HG02571 (cell line): Measurements from ENCODE around the gene BBS4.
A peak's percentile ranks its signal among the peaks of the same experiment; 100 is the strongest.
"Not testable (repeated sequence)": the region's sequence is repeated elsewhere in the genome, so short reads cannot be mapped to it uniquely, and the experiment has no call there.

Experiments
- ATAC-seq: cut with Tn5 transposase; IDR thresholded peaks from one replicate; pipeline ENCODE4 v1.9.1; 2021; ENCODE audit warnings: mild to moderate bottlenecking, moderate library complexity; ENCODE audit not compliant: unreplicated experiment

The BBS4 gene

GRCh38 chr15:72685925-72686794 lies at the start of gene BBS4, which contains the start of gene HIGD2B:
Gene BBS4 (plus strand): TSS chr15:72686207. CDS start chr15:72686228, 21 bp downstream.
Gene HIGD2B (minus strand): TSS chr15:72686182. CDS start chr15:72676374, 9,808 bp downstream.
- peak; percentile 98 for ATAC-seq

- not testable (repeated sequence) for ATAC-seq
Measured at GRCh38 chr15:72636519-72637282, 49.3 kb upstream of the BBS4 start.

- ATAC-seq: not testable (repeated sequence)
Measured at GRCh38 chr15:72639759-72640483, 46.1 kb upstream of the BBS4 start.

GRCh38 chr15:72642271-72642670 lies 43.7 kb upstream of the BBS4 start:
- ATAC-seq: not testable (repeated sequence)

- not testable (repeated sequence) for ATAC-seq
Measured at GRCh38 chr15:72648631-72649253, 37.3 kb upstream of the BBS4 start.

GRCh38 chr15:72654397-72654796 lies 31.6 kb upstream of the BBS4 start, which contains the start of gene GOLGA6B:
Gene GOLGA6B (plus strand): TSS chr15:72654697. CDS start chr15:72654738, 41 bp downstream.
- ATAC-seq: not testable (repeated sequence)

GRCh38 chr15:72656014-72656413 lies 30.0 kb upstream of the BBS4 start:
- ATAC-seq: not testable (repeated sequence)

- not testable (repeated sequence) for ATAC-seq
Measured at GRCh38 chr15:72661081-72661480, 24.9 kb upstream of the BBS4 start.

- ATAC-seq: not testable (repeated sequence)
Measured at GRCh38 chr15:72663931-72664330, 22.1 kb upstream of the BBS4 start.

- not testable (repeated sequence) for ATAC-seq
Measured at GRCh38 chr15:72665706-72666105, 20.3 kb upstream of the BBS4 start.

- not testable (repeated sequence) for ATAC-seq
Measured at GRCh38 chr15:72669803-72670202, 16.2 kb upstream of the BBS4 start.

GRCh38 chr15:72670656-72671352 lies 15.2 kb upstream of the BBS4 start:
- ATAC-seq: peak; percentile 77

- ATAC-seq: no peak
Measured at GRCh38 chr15:72671525-72671924, 14.5 kb upstream of the BBS4 start.

- ATAC-seq: no peak
Measured at GRCh38 chr15:72676838-72677237, 9.2 kb upstream of the BBS4 start.

- no peak for ATAC-seq
Measured at GRCh38 chr15:72680931-72681330, 5.1 kb upstream of the BBS4 start.

- no peak for ATAC-seq
Measured at GRCh38 chr15:72682772-72683171, 3.2 kb upstream of the BBS4 start.

GRCh38 chr15:72685301-72685924 lies 594 bp upstream of the BBS4 start:
- ATAC-seq: no peak

- no peak for ATAC-seq
Measured at GRCh38 chr15:72688697-72689096, 2.7 kb downstream of the BBS4 start.

- ATAC-seq: no peak
Measured at GRCh38 chr15:72690938-72691337, 4.9 kb downstream of the BBS4 start.
